Osteocyte (in vitro differentiated cells): ENCODE data around the gene PHTF2. TPM values are rescaled to one million over a fixed set of nuclear protein-coding genes. Genes with fewer than 3 reads are reported as not detected.

Source experiments
- DNase-seq: peaks from one replicate; pipeline ENCODE4 v3.0.0; 2021; ENCODE audit warnings: mixed read lengths; ENCODE audit not compliant: unreplicated experiment; ENCODE audit errors: extremely low spot score
- H3K27ac Mint-ChIP-seq: one replicate; pipeline ENCODE4 v1.8.0; 2021; ENCODE audit warnings: mild to moderate bottlenecking, mixed read lengths; ENCODE audit not compliant: unreplicated experiment
- H3K27me3 Mint-ChIP-seq: one replicate; pipeline ENCODE4 v1.8.0; 2021; ENCODE audit warnings: mixed read lengths; ENCODE audit not compliant: unreplicated experiment
- H3K36me3 Mint-ChIP-seq: one replicate; pipeline ENCODE4 v1.8.0; 2021; ENCODE audit warnings: mixed read lengths; ENCODE audit not compliant: unreplicated experiment
- H3K4me1 Mint-ChIP-seq: one replicate; pipeline ENCODE4 v1.8.0; 2021; ENCODE audit warnings: mixed read lengths; ENCODE audit not compliant: unreplicated experiment
- H3K4me3 Mint-ChIP-seq: one replicate; pipeline ENCODE4 v1.8.0; 2021; ENCODE audit warnings: mild to moderate bottlenecking, moderate library complexity, mixed read lengths; ENCODE audit not compliant: unreplicated experiment
- H3K9me3 Mint-ChIP-seq: one replicate; pipeline ENCODE4 v1.8.0; 2021; ENCODE audit warnings: mixed read lengths; ENCODE audit not compliant: unreplicated experiment
- CTCF ChIP-seq: fragments of 200-600 bp; sonication (generic); IDR thresholded peaks from 2 replicates; pipeline ENCODE4 v1.5.0; 2021; ENCODE audit warnings: antibody characterized with exemption, mild to moderate bottlenecking, moderate library complexity
- total RNA-seq: library from RNA; stranded (reverse); gene quantifications from 2 replicates; pipeline ENCODE4 v1.2.1, GENCODE V29; 2021

The PHTF2 gene
- total RNA-seq, 1 donor from 2014 or later = 29.3 TPM

DNA sequence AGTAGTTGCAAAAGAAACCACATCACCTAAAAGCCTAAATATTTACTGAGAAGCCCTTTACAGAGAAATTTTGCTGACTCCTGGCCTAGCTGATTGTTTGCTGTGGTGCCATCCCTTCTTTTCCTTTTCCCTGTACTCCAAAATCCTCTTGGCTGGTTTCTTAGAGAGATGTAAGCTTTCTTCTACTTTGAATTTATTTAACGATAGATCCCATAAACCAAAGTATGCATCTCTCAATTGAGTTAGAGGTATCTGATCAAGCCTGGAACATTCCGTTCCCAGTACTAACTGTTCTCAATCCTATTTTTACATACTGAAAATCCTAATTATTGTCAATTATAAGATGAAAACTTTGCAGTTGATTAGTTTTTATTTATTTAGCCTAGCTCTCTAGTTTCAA lies 6.6 kb upstream of the PHTF2 start:
- DNase-seq = no peak
- H3K9me3 Mint-ChIP-seq = no peaks in the 10 kb centered on the region
- TF ChIP-seq CTCF = no peak
- H3K4me3 Mint-ChIP-seq = no peak overlapping the region
- peaks cover 7% of the 10 kb centered on the region for H3K36me3 Mint-ChIP-seq
- no peak overlapping the region for H3K27ac Mint-ChIP-seq
- H3K27me3 Mint-ChIP-seq = no peaks in the 10 kb centered on the region
- H3K4me1 Mint-ChIP-seq = peaks cover 17% of the 10 kb centered on the region

DNA sequence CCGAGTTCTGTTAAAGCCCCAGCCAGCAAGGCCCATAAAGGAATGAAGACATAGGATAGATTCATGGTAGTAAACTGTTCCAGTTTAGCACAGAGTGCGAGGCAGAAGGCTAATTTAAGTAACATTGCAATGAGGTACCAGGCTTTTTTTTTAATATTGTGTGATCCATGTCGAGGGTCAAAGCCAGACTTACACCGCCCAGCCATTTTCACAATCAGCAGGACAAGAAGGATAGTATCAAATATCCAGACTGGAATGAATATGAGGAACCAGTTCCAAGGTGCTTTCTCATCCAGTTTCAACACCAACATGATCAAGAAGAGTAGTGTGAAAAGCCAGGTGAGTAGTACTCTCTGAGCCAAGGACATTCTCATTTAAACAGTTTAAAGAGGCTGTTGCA lies 4.6 kb upstream of the PHTF2 start:
- no peaks in the 10 kb centered on the region for H3K27me3 Mint-ChIP-seq
- H3K4me3 Mint-ChIP-seq = no peak overlapping the region
- H3K9me3 Mint-ChIP-seq = no peaks in the 10 kb centered on the region
- no peak for DNase-seq
- peaks cover 26% of the 10 kb centered on the region for H3K4me1 Mint-ChIP-seq
- H3K27ac Mint-ChIP-seq = no peak overlapping the region
- no peak for TF ChIP-seq CTCF
- peaks cover 7% of the 10 kb centered on the region for H3K36me3 Mint-ChIP-seq

GRCh38 chr7:77796109-77796508 lies 2.5 kb upstream of the PHTF2 start:
- peak overlapping the region; percentile 92 for H3K4me3 Mint-ChIP-seq
- no peak overlapping the region for H3K27ac Mint-ChIP-seq
- peaks cover 7% of the 10 kb centered on the region for H3K36me3 Mint-ChIP-seq
- peaks cover 37% of the 10 kb centered on the region for H3K4me1 Mint-ChIP-seq
- no peaks in the 10 kb centered on the region for H3K9me3 Mint-ChIP-seq
- H3K27me3 Mint-ChIP-seq = no peaks in the 10 kb centered on the region
- TF ChIP-seq CTCF = no peak
- DNase-seq = no peak

DNA sequence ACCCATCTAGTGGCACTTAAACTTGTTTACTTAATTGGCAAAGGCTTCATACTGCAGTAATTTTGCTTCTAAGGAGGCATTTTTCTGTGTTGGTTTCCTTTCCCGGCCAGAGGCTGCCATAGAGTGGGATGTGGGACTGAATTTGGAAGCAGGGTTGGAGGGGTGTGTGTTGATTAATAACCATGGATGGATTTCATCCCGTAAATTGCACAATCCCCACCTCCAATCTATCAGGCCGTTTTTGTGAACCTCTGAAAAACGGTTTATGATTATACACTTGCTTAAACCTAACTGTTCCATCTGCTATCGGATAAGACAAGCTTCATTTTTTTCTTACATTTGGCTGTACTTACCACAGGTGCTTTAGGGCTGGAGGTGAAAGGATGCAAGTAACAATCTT lies 1.6 kb upstream of the PHTF2 start:
- Mint-ChIP-seq H3K27ac (no peak overlapping the region), H3K9me3 (no peaks in the 10 kb centered on the region), H3K27me3 (no peaks in the 10 kb centered on the region), H3K4me3 (peak overlapping the region; percentile 92), H3K36me3 (peaks cover 7% of the 10 kb centered on the region), H3K4me1 (peaks cover 38% of the 10 kb centered on the region)
- DNase-seq = no peak
- no peak for TF ChIP-seq CTCF

DNA sequence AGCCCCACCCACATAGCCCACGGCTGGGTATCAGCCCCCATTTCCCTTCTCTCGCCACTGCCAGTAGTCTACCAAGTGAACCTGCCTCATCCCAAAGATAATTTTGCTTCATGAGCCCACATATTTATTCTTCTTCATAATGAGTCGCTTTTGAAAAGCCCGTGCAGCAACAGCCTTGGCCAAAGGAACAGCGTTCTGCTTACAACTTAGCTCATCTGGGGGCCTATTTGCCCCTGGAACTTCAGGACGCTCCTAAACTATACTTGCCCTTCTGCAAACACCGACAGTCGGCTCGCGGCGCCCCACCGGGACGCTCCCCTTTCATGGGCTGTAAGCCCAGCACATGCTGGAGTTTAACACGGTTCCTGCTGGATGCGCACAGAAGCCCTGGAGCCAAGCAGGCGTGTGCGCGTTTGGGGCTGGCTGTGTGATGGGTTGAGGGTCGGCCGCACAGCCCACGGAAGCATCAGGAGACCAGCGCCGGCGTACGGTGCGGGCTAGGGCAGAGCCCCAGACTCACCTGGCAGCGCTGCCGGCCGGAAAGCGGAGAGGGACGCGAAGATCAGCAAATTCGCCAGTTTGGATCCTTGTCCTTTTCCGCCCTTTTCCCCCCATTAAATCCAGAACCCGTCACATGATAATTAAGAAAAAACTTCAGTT lies 709 bp upstream of the PHTF2 start:
- TF ChIP-seq CTCF = no peak
- Mint-ChIP-seq H3K4me3 (peak overlapping the region; percentile 92), H3K4me1 (peaks cover 40% of the 10 kb centered on the region), H3K9me3 (no peaks in the 10 kb centered on the region), H3K36me3 (peaks cover 7% of the 10 kb centered on the region), H3K27ac (peak overlapping the region; percentile 92), H3K27me3 (no peaks in the 10 kb centered on the region)
- no peak for DNase-seq
